ENCODE results near the gene AQP12B.

DNA sequence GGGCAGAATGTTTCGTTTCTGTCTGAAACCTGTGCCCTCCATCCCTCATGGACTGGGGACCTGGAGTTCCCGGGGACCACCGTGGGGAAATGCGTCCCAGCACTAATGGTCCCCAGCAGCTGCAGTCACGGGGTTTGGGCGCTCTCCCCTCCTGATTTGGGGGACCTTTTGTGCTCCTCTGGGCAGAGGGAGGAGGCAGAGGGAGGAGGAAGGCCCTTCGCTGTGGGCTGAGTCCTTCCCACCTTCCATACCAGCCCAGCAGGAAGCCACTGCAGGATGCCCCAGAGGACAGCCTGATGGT, 54.2 kb downstream of the AQP12B start:
- TF ChIP-seq POLR2AphosphoS5 (IDR thresholded peaks at IDR 0.05): no peak
- TF ChIP-seq, protein P1, sequence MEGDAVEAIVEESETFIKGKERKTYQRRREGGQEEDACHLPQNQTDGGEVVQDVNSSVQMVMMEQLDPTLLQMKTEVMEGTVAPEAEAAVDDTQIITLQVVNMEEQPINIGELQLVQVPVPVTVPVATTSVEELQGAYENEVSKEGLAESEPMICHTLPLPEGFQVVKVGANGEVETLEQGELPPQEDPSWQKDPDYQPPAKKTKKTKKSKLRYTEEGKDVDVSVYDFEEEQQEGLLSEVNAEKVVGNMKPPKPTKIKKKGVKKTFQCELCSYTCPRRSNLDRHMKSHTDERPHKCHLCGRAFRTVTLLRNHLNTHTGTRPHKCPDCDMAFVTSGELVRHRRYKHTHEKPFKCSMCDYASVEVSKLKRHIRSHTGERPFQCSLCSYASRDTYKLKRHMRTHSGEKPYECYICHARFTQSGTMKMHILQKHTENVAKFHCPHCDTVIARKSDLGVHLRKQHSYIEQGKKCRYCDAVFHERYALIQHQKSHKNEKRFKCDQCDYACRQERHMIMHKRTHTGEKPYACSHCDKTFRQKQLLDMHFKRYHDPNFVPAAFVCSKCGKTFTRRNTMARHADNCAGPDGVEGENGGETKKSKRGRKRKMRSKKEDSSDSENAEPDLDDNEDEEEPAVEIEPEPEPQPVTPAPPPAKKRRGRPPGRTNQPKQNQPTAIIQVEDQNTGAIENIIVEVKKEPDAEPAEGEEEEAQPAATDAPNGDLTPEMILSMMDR (IDR thresholded peaks at IDR 0.05; ENCODE audit: poor library complexity, severe bottlenecking): no peak
- no peak for TF ChIP-seq MXI1 (conservative IDR thresholded peaks at IDR 0.05; ENCODE audit: poor library complexity, severe bottlenecking)
- TF ChIP-seq EZH2 (IDR thresholded peaks at IDR 0.05; ENCODE audit: borderline replicate concordance, insufficient read depth, low read length, poor library complexity, severe bottlenecking): no peak
- no peak for TF ChIP-seq TAF1 (IDR thresholded peaks at IDR 0.05; ENCODE audit: low read depth)
- TF ChIP-seq, protein P2, sequence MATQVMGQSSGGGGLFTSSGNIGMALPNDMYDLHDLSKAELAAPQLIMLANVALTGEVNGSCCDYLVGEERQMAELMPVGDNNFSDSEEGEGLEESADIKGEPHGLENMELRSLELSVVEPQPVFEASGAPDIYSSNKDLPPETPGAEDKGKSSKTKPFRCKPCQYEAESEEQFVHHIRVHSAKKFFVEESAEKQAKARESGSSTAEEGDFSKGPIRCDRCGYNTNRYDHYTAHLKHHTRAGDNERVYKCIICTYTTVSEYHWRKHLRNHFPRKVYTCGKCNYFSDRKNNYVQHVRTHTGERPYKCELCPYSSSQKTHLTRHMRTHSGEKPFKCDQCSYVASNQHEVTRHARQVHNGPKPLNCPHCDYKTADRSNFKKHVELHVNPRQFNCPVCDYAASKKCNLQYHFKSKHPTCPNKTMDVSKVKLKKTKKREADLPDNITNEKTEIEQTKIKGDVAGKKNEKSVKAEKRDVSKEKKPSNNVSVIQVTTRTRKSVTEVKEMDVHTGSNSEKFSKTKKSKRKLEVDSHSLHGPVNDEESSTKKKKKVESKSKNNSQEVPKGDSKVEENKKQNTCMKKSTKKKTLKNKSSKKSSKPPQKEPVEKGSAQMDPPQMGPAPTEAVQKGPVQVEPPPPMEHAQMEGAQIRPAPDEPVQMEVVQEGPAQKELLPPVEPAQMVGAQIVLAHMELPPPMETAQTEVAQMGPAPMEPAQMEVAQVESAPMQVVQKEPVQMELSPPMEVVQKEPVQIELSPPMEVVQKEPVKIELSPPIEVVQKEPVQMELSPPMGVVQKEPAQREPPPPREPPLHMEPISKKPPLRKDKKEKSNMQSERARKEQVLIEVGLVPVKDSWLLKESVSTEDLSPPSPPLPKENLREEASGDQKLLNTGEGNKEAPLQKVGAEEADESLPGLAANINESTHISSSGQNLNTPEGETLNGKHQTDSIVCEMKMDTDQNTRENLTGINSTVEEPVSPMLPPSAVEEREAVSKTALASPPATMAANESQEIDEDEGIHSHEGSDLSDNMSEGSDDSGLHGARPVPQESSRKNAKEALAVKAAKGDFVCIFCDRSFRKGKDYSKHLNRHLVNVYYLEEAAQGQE (IDR thresholded peaks at IDR 0.05; ENCODE audit: borderline replicate concordance): no peak
